ENCODE results near the gene TADA2B.

- TF ChIP-seq POLR2A (IDR thresholded peaks at IDR 0.05; ENCODE audit: low read length) (no peak), GATA1 (IDR thresholded peaks at IDR 0.05; ENCODE audit: low read depth, low read length) (no peak)
Measured at GRCh38 chr4:7024336-7024890, 18.8 kb upstream of the TADA2B start.

Measured in erythroblast (primary cell).